ENCODE results near the gene UBE2J2. TPM values are rescaled to one million over a fixed set of nuclear protein-coding genes. Genes with fewer than 3 reads are reported as not detected.

The UBE2J2 gene
- total and polyA plus RNA-seq, 2 of the 13 experiments (the other 11 are each of a cell fraction or from before 2014, with no cell fraction given): 25.4 to 29.4 TPM

- TF ChIP-seq TSC22D2 (CRISPR knock-in tag; IDR thresholded peaks at IDR 0.05; ENCODE audit: borderline replicate concordance): no peak
- TF ChIP-seq PAX8 (CRISPR knock-in tag; IDR thresholded peaks at IDR 0.05; ENCODE audit: borderline replicate concordance): 0 out of 2 replicates have a peak, but pooled peaks have one; percentile 65
- TF ChIP-seq ZNF253 (CRISPR knock-in tag; IDR thresholded peaks at IDR 0.05; ENCODE audit: borderline replicate concordance): no peak
- TF ChIP-seq ZNF749 (CRISPR knock-in tag; IDR thresholded peaks at IDR 0.05; ENCODE audit: borderline replicate concordance): no peak
- no peak for TF ChIP-seq POGZ (CRISPR knock-in tag; IDR thresholded peaks at IDR 0.05)
- no peak; the same call in 1 of the 2 replicates for TF ChIP-seq TARDBP (CRISPR knock-in tag; IDR thresholded peaks at IDR 0.05)
- TF ChIP-seq FOSL1 (CRISPR knock-in tag; IDR thresholded peaks at IDR 0.05; ENCODE audit: borderline replicate concordance): no peak
- TF ChIP-seq ARNT2 (CRISPR knock-in tag; IDR thresholded peaks at IDR 0.05; ENCODE audit: low read depth): peak; percentile 24; the same call in 1 of the 2 replicates
- TF ChIP-seq, protein P1, sequence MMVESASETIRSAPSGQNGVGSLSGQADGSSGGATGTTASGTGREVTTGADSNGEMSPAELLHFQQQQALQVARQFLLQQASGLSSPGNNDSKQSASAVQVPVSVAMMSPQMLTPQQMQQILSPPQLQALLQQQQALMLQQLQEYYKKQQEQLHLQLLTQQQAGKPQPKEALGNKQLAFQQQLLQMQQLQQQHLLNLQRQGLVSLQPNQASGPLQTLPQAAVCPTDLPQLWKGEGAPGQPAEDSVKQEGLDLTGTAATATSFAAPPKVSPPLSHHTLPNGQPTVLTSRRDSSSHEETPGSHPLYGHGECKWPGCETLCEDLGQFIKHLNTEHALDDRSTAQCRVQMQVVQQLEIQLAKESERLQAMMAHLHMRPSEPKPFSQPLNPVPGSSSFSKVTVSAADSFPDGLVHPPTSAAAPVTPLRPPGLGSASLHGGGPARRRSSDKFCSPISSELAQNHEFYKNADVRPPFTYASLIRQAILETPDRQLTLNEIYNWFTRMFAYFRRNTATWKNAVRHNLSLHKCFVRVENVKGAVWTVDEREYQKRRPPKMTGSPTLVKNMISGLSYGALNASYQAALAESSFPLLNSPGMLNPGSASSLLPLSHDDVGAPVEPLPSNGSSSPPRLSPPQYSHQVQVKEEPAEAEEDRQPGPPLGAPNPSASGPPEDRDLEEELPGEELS (CRISPR knock-in tag; IDR thresholded peaks at IDR 0.05): no peak
- no peak for TF ChIP-seq KLF11 (CRISPR knock-in tag; IDR thresholded peaks at IDR 0.05)
- 0 out of 2 replicates have a peak, but pooled peaks have one; percentile 41 for TF ChIP-seq ZNF160 (CRISPR knock-in tag; IDR thresholded peaks at IDR 0.05)
- TF ChIP-seq ZFP62 (CRISPR knock-in tag; IDR thresholded peaks at IDR 0.05): no peak
- TF ChIP-seq, protein P2, sequence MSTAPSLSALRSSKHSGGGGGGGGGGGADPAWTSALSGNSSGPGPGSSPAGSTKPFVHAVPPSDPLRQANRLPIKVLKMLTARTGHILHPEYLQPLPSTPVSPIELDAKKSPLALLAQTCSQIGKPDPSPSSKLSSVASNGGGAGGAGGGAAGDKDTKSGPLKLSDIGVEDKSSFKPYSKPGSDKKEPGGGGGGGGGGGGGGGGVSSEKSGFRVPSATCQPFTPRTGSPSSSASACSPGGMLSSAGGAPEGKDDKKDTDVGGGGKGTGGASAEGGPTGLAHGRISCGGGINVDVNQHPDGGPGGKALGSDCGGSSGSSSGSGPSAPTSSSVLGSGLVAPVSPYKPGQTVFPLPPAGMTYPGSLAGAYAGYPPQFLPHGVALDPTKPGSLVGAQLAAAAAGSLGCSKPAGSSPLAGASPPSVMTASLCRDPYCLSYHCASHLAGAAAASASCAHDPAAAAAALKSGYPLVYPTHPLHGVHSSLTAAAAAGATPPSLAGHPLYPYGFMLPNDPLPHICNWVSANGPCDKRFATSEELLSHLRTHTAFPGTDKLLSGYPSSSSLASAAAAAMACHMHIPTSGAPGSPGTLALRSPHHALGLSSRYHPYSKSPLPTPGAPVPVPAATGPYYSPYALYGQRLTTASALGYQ (CRISPR knock-in tag; IDR thresholded peaks at IDR 0.05): no peak
- TF ChIP-seq MBNL3 (CRISPR knock-in tag; conservative IDR thresholded peaks at IDR 0.05): no peak
- TF ChIP-seq, protein P3, sequence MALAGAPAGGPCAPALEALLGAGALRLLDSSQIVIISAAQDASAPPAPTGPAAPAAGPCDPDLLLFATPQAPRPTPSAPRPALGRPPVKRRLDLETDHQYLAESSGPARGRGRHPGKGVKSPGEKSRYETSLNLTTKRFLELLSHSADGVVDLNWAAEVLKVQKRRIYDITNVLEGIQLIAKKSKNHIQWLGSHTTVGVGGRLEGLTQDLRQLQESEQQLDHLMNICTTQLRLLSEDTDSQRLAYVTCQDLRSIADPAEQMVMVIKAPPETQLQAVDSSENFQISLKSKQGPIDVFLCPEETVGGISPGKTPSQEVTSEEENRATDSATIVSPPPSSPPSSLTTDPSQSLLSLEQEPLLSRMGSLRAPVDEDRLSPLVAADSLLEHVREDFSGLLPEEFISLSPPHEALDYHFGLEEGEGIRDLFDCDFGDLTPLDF (CRISPR knock-in tag; IDR thresholded peaks at IDR 0.05): no peak
- peak; percentile 47 for TF ChIP-seq TEAD3 (CRISPR knock-in tag; optimal IDR thresholded peaks at IDR 0.05; ENCODE audit: borderline replicate concordance)
- no peak for TF ChIP-seq POLR2A (IDR thresholded peaks at IDR 0.05; ENCODE audit: insufficient read depth in 1 of 2, low read depth in 2 of 2, low read length in 2 of 2)
- TF ChIP-seq STAT5B (CRISPR knock-in tag; IDR thresholded peaks at IDR 0.05): no peak
- TF ChIP-seq FOXC1 (CRISPR knock-in tag; IDR thresholded peaks at IDR 0.05; ENCODE audit: borderline replicate concordance): peak; percentile 50; the same call in 1 of the 2 replicates
- TF ChIP-seq SMARCE1 (IDR thresholded peaks at IDR 0.05; ENCODE audit: borderline replicate concordance): no peak
- TF ChIP-seq, protein P4, sequence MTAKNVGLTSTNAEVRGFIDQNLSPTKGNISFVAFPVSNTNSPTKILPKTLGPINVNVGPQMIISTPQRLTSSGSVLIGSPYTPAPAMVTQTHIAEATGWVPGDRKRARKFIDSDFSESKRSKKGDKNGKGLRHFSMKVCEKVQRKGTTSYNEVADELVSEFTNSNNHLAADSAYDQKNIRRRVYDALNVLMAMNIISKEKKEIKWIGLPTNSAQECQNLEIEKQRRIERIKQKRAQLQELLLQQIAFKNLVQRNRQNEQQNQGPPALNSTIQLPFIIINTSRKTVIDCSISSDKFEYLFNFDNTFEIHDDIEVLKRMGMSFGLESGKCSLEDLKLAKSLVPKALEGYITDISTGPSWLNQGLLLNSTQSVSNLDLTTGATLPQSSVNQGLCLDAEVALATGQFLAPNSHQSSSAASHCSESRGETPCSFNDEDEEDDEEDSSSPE (CRISPR knock-in tag; IDR thresholded peaks at IDR 0.05): 0 out of 2 replicates have a peak, but pooled peaks have one; percentile 22
These were observed 13.8 kb upstream of the UBE2J2 start (continued) for GRCh38 chr1:1287288-1288110.

Data from HepG2 (cell line).